ENCODE results near the gene PRMT6.
"Not testable (repeated sequence)": the region's sequence is repeated elsewhere in the genome, so short reads cannot be mapped to it uniquely, and the experiment has no call there.

The PRMT6 gene

GRCh38 chr1:107047602-107048001 lies 8.9 kb upstream of the PRMT6 start:
- no peak overlapping the region for H2BK120ac ChIP-seq (ENCODE audit: insufficient read depth, low read length, poor library complexity)
- no peak for DNase-seq
- H3K27ac ChIP-seq (ENCODE audit: low read depth, low read length) = no peak overlapping the region
- no peaks in the 10 kb centered on the region for H3K36me3 ChIP-seq (ENCODE audit: control insufficient read depth in 1 of 2, insufficient read depth in 2 of 2, low read length in 2 of 2)
- H2AFZ ChIP-seq (ENCODE audit: insufficient read depth, low read length, poor library complexity) = no peak overlapping the region
- H3K23ac ChIP-seq (ENCODE audit: low read length) = no peak overlapping the region
- H2BK12ac ChIP-seq (ENCODE audit: low read length) = no peak overlapping the region
- no peak overlapping the region for H4K12ac ChIP-seq (ENCODE audit: low read depth, low read length)
- H3K79me1 ChIP-seq (ENCODE audit: low read length) = no peaks in the 10 kb centered on the region
- H2BK5ac ChIP-seq (ENCODE audit: low read depth, low read length, poor library complexity) = no peak overlapping the region
- no peaks in the 10 kb centered on the region for H3K9me3 ChIP-seq (ENCODE audit: insufficient read depth, low read depth, low read length)
- no peak overlapping the region for H2AK5ac ChIP-seq (ENCODE audit: low read length)
- no peaks in the 10 kb centered on the region for H3K4me1 ChIP-seq (ENCODE audit: control insufficient read depth in 1 of 2, insufficient read depth in 2 of 2, low read length in 2 of 2)
- H3K14ac ChIP-seq (ENCODE audit: low read length) = no peak overlapping the region
- no peak overlapping the region for H3K4ac ChIP-seq (ENCODE audit: low read depth, low read length)
- no peak overlapping the region for H3K4me2 ChIP-seq (ENCODE audit: low read length)
- no CpG with 5 or more reads among the region's 1 CpG for WGBS (ENCODE audit: extremely low coverage, insufficient coverage, insufficient read length)
- no peak overlapping the region for H4K91ac ChIP-seq (ENCODE audit: low read depth, low read length)
- H4K8ac ChIP-seq (ENCODE audit: low read depth, low read length) = no peak overlapping the region
- no peak overlapping the region for H3K9ac ChIP-seq (ENCODE audit: low read length)
- no peaks in the 10 kb centered on the region for H3K27me3 ChIP-seq (ENCODE audit: insufficient read depth, low read length)
- H3K4me3 ChIP-seq (ENCODE audit: low read depth, low read length) = no peak overlapping the region
- H3K18ac ChIP-seq (ENCODE audit: low read length) = no peak overlapping the region
- no peaks in the 10 kb centered on the region for H3K79me2 ChIP-seq (ENCODE audit: control insufficient read depth, insufficient read depth, low read length, poor library complexity)

GRCh38 chr1:107048241-107048640 lies 8.2 kb upstream of the PRMT6 start:
- Histone ChIP-seq H2AK5ac (ENCODE audit: low read length) (no peak overlapping the region), H4K12ac (ENCODE audit: low read depth, low read length) (no peak overlapping the region), H3K79me2 (ENCODE audit: control insufficient read depth, insufficient read depth, low read length, poor library complexity) (no peaks in the 10 kb centered on the region), H2AFZ (ENCODE audit: insufficient read depth, low read length, poor library complexity) (no peak overlapping the region), H3K4ac (ENCODE audit: low read depth, low read length) (no peak overlapping the region), H3K4me2 (ENCODE audit: low read length) (no peak overlapping the region), H3K9ac (ENCODE audit: low read length) (no peak overlapping the region), H3K36me3 (ENCODE audit: control insufficient read depth in 1 of 2, insufficient read depth in 2 of 2, low read length in 2 of 2) (no peaks in the 10 kb centered on the region), H3K14ac (ENCODE audit: low read length) (no peak overlapping the region), H2BK120ac (ENCODE audit: insufficient read depth, low read length, poor library complexity) (no peak overlapping the region), H4K91ac (ENCODE audit: low read depth, low read length) (no peak overlapping the region), H3K23ac (ENCODE audit: low read length) (no peak overlapping the region), H3K27ac (ENCODE audit: low read depth, low read length) (no peak overlapping the region), H3K27me3 (ENCODE audit: insufficient read depth, low read length) (no peaks in the 10 kb centered on the region), H4K8ac (ENCODE audit: low read depth, low read length) (no peak overlapping the region), H2BK12ac (ENCODE audit: low read length) (no peak overlapping the region), H3K79me1 (ENCODE audit: low read length) (no peaks in the 10 kb centered on the region), H3K4me3 (ENCODE audit: low read depth, low read length) (no peak overlapping the region), H3K4me1 (ENCODE audit: control insufficient read depth in 1 of 2, insufficient read depth in 2 of 2, low read length in 2 of 2) (no peaks in the 10 kb centered on the region), H3K9me3 (ENCODE audit: insufficient read depth, low read depth, low read length) (no peaks in the 10 kb centered on the region), H2BK5ac (ENCODE audit: low read depth, low read length, poor library complexity) (no peak overlapping the region), H3K18ac (ENCODE audit: low read length) (no peak overlapping the region)
- DNase-seq = no peak

DNA sequence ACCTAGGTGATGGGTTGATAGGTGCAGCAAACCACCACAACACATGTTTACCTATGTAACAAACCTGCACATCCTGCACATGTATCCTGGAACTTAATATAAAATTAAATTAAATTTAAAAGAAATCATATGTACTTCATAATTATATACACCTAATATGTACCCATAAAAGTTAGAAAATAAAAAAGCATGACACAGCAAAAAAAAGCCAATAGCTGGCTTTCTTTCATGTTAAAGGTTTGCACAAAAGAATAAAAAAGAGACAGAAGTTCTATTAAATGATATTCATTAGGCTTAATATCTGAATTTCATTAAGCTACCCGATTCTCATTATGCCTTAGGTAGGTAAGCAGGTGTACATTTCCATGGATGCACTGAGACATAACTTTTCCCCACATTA lies 5.2 kb upstream of the PRMT6 start:
- Histone ChIP-seq H2BK5ac (ENCODE audit: low read depth, low read length, poor library complexity) (no peak overlapping the region), H3K79me1 (ENCODE audit: low read length) (peaks cover under 1% of the 10 kb centered on the region), H2BK12ac (ENCODE audit: low read length) (no peak overlapping the region), H2AFZ (ENCODE audit: insufficient read depth, low read length, poor library complexity) (no peak overlapping the region), H3K27me3 (ENCODE audit: insufficient read depth, low read length) (no peaks in the 10 kb centered on the region), H3K4me2 (ENCODE audit: low read length) (no peak overlapping the region), H3K18ac (ENCODE audit: low read length) (no peak overlapping the region), H3K9me3 (ENCODE audit: insufficient read depth, low read depth, low read length) (no peaks in the 10 kb centered on the region), H4K8ac (ENCODE audit: low read depth, low read length) (no peak overlapping the region), H4K12ac (ENCODE audit: low read depth, low read length) (no peak overlapping the region), H3K4ac (ENCODE audit: low read depth, low read length) (no peak overlapping the region), H3K4me1 (ENCODE audit: control insufficient read depth in 1 of 2, insufficient read depth in 2 of 2, low read length in 2 of 2) (no peaks in the 10 kb centered on the region), H3K36me3 (ENCODE audit: control insufficient read depth in 1 of 2, insufficient read depth in 2 of 2, low read length in 2 of 2) (no peaks in the 10 kb centered on the region), H4K91ac (ENCODE audit: low read depth, low read length) (no peak overlapping the region), H3K4me3 (ENCODE audit: low read depth, low read length) (no peak overlapping the region), H3K9ac (ENCODE audit: low read length) (no peak overlapping the region), H3K27ac (ENCODE audit: low read depth, low read length) (no peak overlapping the region), H2BK120ac (ENCODE audit: insufficient read depth, low read length, poor library complexity) (no peak overlapping the region), H2AK5ac (ENCODE audit: low read length) (no peak overlapping the region), H3K79me2 (ENCODE audit: control insufficient read depth, insufficient read depth, low read length, poor library complexity) (peaks cover under 1% of the 10 kb centered on the region), H3K23ac (ENCODE audit: low read length) (no peak overlapping the region), H3K14ac (ENCODE audit: low read length) (no peak overlapping the region)
- WGBS (ENCODE audit: extremely low coverage, insufficient coverage, insufficient read length) = no CpG with 5 or more reads among the region's 1 CpG
- no peak for DNase-seq

DNA sequence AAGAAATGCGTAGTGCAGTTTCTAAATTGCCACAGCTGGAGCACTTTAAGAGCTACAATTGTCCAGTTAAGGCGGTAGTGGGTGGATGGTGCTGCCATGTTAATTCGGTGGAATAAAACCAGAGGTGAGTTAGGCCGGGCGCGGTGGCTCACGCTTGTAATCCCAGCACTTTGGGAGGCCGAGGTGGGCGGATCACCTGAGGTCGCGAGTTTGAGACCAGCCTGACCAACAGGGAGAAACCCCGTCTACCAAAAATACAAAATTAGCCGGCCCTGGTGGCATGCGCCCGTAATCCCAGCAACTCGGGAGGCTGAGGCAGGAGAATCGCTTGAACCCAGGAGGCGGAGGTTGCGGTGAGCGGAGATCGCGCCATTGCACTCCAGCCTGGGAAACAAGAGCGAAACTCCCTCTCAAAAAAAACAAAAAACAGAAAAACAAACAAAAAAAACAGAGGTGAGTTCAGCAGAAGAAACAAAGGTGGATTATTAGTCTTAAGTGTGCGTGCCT lies 502 bp upstream of the PRMT6 start:
- not testable (repeated sequence) for H3K79me1 ChIP-seq (ENCODE audit: low read length); H3K4me1 ChIP-seq (ENCODE audit: control insufficient read depth in 1 of 2, insufficient read depth in 2 of 2, low read length in 2 of 2); DNase-seq; H2AK5ac ChIP-seq (ENCODE audit: low read length); H2BK12ac ChIP-seq (ENCODE audit: low read length); H3K36me3 ChIP-seq (ENCODE audit: control insufficient read depth in 1 of 2, insufficient read depth in 2 of 2, low read length in 2 of 2); H3K9ac ChIP-seq (ENCODE audit: low read length); H3K27ac ChIP-seq (ENCODE audit: low read depth, low read length); H3K79me2 ChIP-seq (ENCODE audit: control insufficient read depth, insufficient read depth, low read length, poor library complexity); H3K27me3 ChIP-seq (ENCODE audit: insufficient read depth, low read length); H3K23ac ChIP-seq (ENCODE audit: low read length); H3K9me3 ChIP-seq (ENCODE audit: insufficient read depth, low read depth, low read length)
- Histone ChIP-seq H4K8ac (ENCODE audit: low read depth, low read length) (peak overlapping the region; percentile 99), H2BK5ac (ENCODE audit: low read depth, low read length, poor library complexity) (peak overlapping the region; percentile 64), H3K4me2 (ENCODE audit: low read length) (peak overlapping the region; percentile 74), H3K18ac (ENCODE audit: low read length) (peak overlapping the region; percentile 78), H3K14ac (ENCODE audit: low read length) (peak overlapping the region; percentile 66), H3K4me3 (ENCODE audit: low read depth, low read length) (peak overlapping the region; percentile 50), H4K12ac (ENCODE audit: low read depth, low read length) (peak overlapping the region; percentile 93), H2BK120ac (ENCODE audit: insufficient read depth, low read length, poor library complexity) (peak overlapping the region; percentile 63), H3K4ac (ENCODE audit: low read depth, low read length) (peak overlapping the region; percentile 76), H2AFZ (ENCODE audit: insufficient read depth, low read length, poor library complexity) (peak overlapping the region; percentile 75), H4K91ac (ENCODE audit: low read depth, low read length) (peak overlapping the region; percentile 42)
- no CpG with 5 or more reads among the region's 24 CpGs for WGBS (ENCODE audit: extremely low coverage, insufficient coverage, insufficient read length)

Data from trophoblast cell (in vitro differentiated cells and primary cell).